GM23338 (cell line): ENCODE results near the gene CAST. TPM values are rescaled to one million over a fixed set of nuclear protein-coding genes. Genes with fewer than 3 reads are reported as not detected.

ENCODE experiments used
- ATAC-seq: fragments of 200-7000 bp; cut with Tn5 transposase; 3 replicates; pipeline ENCODE4 v1.9.1; 2020
- DNase-seq: peaks from one replicate; pipeline ENCODE4 v3.0.0-alpha.2; 2015; ENCODE audit warnings: low spot score
- H2AFZ ChIP-seq: fragments of 200-600 bp; sonication (generic); 2 replicates; pipeline ENCODE4 v1.8.0; 2016; ENCODE audit warnings: antibody characterized with exemption, mild to moderate bottlenecking, moderate library complexity
- H3F3A ChIP-seq: fragments of 200-600 bp; sonication (generic); replicated peaks from 2 replicates; pipeline ENCODE4 v1.8.0; 2017; ENCODE audit warnings: antibody characterized with exemption, mixed run types, low read depth
- H3K27ac ChIP-seq: fragments of 200-600 bp; sonication (generic); 2 replicates; pipeline ENCODE4 v1.6.1; 2016; ENCODE audit warnings: low read depth
- H3K27me3 ChIP-seq: fragments of 200-600 bp; sonication (generic); 2 replicates; pipeline ENCODE4 v1.8.0; 2016; ENCODE audit warnings: mild to moderate bottlenecking, mixed run types, moderate library complexity; ENCODE audit not compliant: insufficient read depth
- H3K36me3 ChIP-seq: fragments of 200-600 bp; sonication (generic); 2 replicates; pipeline ENCODE4 v1.8.0; 2016; ENCODE audit warnings: mild to moderate bottlenecking; ENCODE audit not compliant: insufficient read depth
- H3K4me1 ChIP-seq: fragments of 200-600 bp; sonication (generic); 2 replicates; pipeline ENCODE4 v1.8.0; 2016; ENCODE audit warnings: mild to moderate bottlenecking, moderate library complexity; ENCODE audit not compliant: insufficient read depth
- H3K4me2 ChIP-seq: fragments of 200-600 bp; sonication (generic); 2 replicates; pipeline ENCODE4 v1.7.1; 2017; ENCODE audit warnings: mixed run types
- H3K4me3 ChIP-seq: fragments of 200-600 bp; sonication (generic); 2 replicates; pipeline ENCODE4 v1.6.1; 2016; ENCODE audit warnings: mixed run types
- H3K79me2 ChIP-seq: fragments of 200-600 bp; sonication (generic); replicated peaks from 2 replicates; pipeline ENCODE4 v1.8.0; 2017; ENCODE audit warnings: mild to moderate bottlenecking; ENCODE audit not compliant: insufficient read depth
- H3K9me2 ChIP-seq: fragments of 200-600 bp; sonication (generic); 2 replicates; pipeline ENCODE4 v1.8.0; 2017; ENCODE audit not compliant: insufficient read depth
- H4K20me1 ChIP-seq: fragments of 200-600 bp; sonication (generic); replicated peaks from 2 replicates; pipeline ENCODE4 v1.8.0; 2017; ENCODE audit warnings: mild to moderate bottlenecking; ENCODE audit not compliant: insufficient read depth
- H3K27ac Mint-ChIP-seq: 2 replicates; pipeline ENCODE4 v1.8.0; 2020; ENCODE audit warnings: inconsistent platforms, mild to moderate bottlenecking, moderate library complexity, mixed read lengths
- H3K27me3 Mint-ChIP-seq: 3 replicates; pipeline ENCODE4 v1.8.0; 2022; ENCODE audit warnings: low read depth, mild to moderate bottlenecking, moderate library complexity, mixed read lengths, inconsistent platforms; ENCODE audit not compliant: insufficient read depth, poor library complexity
- H3K36me3 Mint-ChIP-seq: 3 replicates; pipeline ENCODE4 v1.8.0; 2021; ENCODE audit warnings: low read depth, mild to moderate bottlenecking, inconsistent platforms, moderate library complexity, mixed read lengths
- H3K4me1 Mint-ChIP-seq: 3 replicates; pipeline ENCODE4 v1.8.0; 2020; ENCODE audit warnings: mild to moderate bottlenecking, inconsistent platforms, mixed read lengths
- H3K4me3 Mint-ChIP-seq: 3 replicates; pipeline ENCODE4 v1.8.0; 2021; ENCODE audit warnings: moderate library complexity, mild to moderate bottlenecking, inconsistent platforms, mixed read lengths
- H3K9me3 Mint-ChIP-seq: 3 replicates; pipeline ENCODE4 v1.8.0; 2020; ENCODE audit warnings: moderate library complexity, mild to moderate bottlenecking, inconsistent platforms, mixed read lengths
- CREB1 ChIP-seq: fragments of 250-450 bp; sonication (Bioruptor Pico); IDR thresholded peaks from 2 replicates; pipeline ENCODE4 v1.5.0; 2020; ENCODE audit warnings: low read depth, mild to moderate bottlenecking, moderate library complexity
- EZH2 ChIP-seq: fragments of 200-600 bp; sonication (generic); IDR thresholded peaks from one replicate; pipeline ENCODE4 v1.8.0; 2017; ENCODE audit warnings: antibody characterized with exemption, mild to moderate bottlenecking, low read depth; ENCODE audit not compliant: unreplicated experiment
- EZH2phosphoT487 ChIP-seq: fragments of 200-600 bp; sonication (generic); IDR thresholded peaks from one replicate; pipeline ENCODE4 v1.8.1; 2018; ENCODE audit warnings: antibody characterized with exemption; ENCODE audit not compliant: unreplicated experiment
- JUNB ChIP-seq: IDR thresholded peaks from one replicate; pipeline ENCODE4 v1.6.1; 2016; ENCODE audit warnings: antibody characterized with exemption; ENCODE audit not compliant: unreplicated experiment
- NANOG ChIP-seq: IDR thresholded peaks from 2 replicates; pipeline ENCODE4 v1.6.1; 2016; ENCODE audit warnings: antibody characterized with exemption, borderline replicate concordance
- POLR2AphosphoS5 ChIP-seq: IDR thresholded peaks from 2 replicates; pipeline ENCODE4 v1.6.1; 2016; ENCODE audit warnings: antibody characterized with exemption, low read depth
- REST ChIP-seq: IDR thresholded peaks from one replicate; pipeline ENCODE4 v1.6.1; 2018; ENCODE audit warnings: antibody characterized with exemption; ENCODE audit not compliant: unreplicated experiment
- STAT1 ChIP-seq: IDR thresholded peaks from one replicate; pipeline ENCODE4 v1.6.1; 2016; ENCODE audit warnings: antibody characterized with exemption; ENCODE audit not compliant: unreplicated experiment
- ZNF114 ChIP-seq: fragments of 250-450 bp; sonication (Bioruptor Pico); IDR thresholded peaks from 2 replicates; pipeline ENCODE4 v1.5.0; 2020; ENCODE audit warnings: mild to moderate bottlenecking, moderate library complexity
- ZNF331 ChIP-seq: fragments of 250-450 bp; sonication (Bioruptor Pico); IDR thresholded peaks from 2 replicates; pipeline ENCODE4 v1.5.0; 2020; ENCODE audit warnings: low read depth, mild to moderate bottlenecking, moderate library complexity
- ZNF462 ChIP-seq: fragments of 250-450 bp; sonication (Bioruptor Pico); IDR thresholded peaks from 2 replicates; pipeline ENCODE4 v1.5.0; 2020; ENCODE audit warnings: mild to moderate bottlenecking, moderate library complexity
- polyA plus RNA-seq: library from polyadenylated mRNA; unstranded; fragments of >200 nt; fragmentation: Nextera tagmentation; extraction: Ambion mirVana; gene quantifications from 2 replicates; pipeline ENCODE4 v1.2.1, GENCODE V29; 2016
- total RNA-seq: library from RNA; depleted of rRNA; stranded (reverse); fragments of >200 nt; shearing (Covaris generic); gene quantifications from 2 replicates; pipeline ENCODE4 v1.2.3, GENCODE V29; 2014
- TF ChIP-seq, protein P1 (sequence below): IDR thresholded peaks from 2 replicates; pipeline ENCODE4 v1.6.1; 2016; ENCODE audit warnings: antibody characterized with exemption

Gene CAST
- total and polyA plus RNA-seq, 2 experiments from 2014 or later: 37.9 to 57.7 TPM

DNA sequence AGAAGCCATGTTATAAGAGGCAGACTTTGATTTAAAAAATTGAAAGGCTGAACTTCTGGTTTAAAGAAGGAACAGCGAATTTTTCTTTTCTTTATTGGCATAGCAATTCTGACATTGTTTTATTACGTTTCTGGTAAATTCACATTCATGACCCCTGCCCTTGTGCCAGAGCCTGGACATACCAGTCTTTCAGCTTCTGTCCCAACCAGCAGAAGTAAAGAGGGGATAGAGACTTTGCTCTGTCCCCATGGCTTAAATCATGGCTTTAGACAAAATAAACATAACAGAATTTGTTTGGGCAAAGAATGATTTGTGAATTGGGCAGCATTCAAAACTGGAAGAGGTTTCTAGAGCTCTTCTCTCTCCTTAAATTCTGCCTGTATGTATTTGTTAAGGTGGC is 15.3 kb downstream of the CAST start:
- Histone ChIP-seq H3K36me3 (no peaks in the 10 kb centered on the region), H3K4me1 (no peaks in the 10 kb centered on the region; the same call in 1 of the 2 replicates), H3K27ac (no peak overlapping the region), H3K27me3 (no peaks in the 10 kb centered on the region), H3K4me2 (no peak overlapping the region), H3F3A (no peaks in the 10 kb centered on the region), H3K79me2 (no peaks in the 10 kb centered on the region), H3K9me2 (no peaks in the 10 kb centered on the region), H2AFZ (no peak overlapping the region), H4K20me1 (no peaks in the 10 kb centered on the region), H3K4me3 (no peak overlapping the region)
- H3K9me3 Mint-ChIP-seq: no peaks in the 10 kb centered on the region
- TF ChIP-seq ZNF462 (CRISPR knock-in tag) (no peak), EZH2phosphoT487 (no peak), EZH2 (no peak), POLR2AphosphoS5 (no peak), ZNF331 (CRISPR knock-in tag) (no peak), STAT1 (no peak), CREB1 (CRISPR knock-in tag) (no peak), ZNF114 (CRISPR knock-in tag) (no peak), REST (no peak), NANOG (no peak), JUNB (no peak)
- TF ChIP-seq, protein P1, sequence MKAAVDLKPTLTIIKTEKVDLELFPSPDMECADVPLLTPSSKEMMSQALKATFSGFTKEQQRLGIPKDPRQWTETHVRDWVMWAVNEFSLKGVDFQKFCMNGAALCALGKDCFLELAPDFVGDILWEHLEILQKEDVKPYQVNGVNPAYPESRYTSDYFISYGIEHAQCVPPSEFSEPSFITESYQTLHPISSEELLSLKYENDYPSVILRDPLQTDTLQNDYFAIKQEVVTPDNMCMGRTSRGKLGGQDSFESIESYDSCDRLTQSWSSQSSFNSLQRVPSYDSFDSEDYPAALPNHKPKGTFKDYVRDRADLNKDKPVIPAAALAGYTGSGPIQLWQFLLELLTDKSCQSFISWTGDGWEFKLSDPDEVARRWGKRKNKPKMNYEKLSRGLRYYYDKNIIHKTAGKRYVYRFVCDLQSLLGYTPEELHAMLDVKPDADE: no peak
- no peaks in the 10 kb centered on the region; the same call in 2 of the 3 replicates for H3K4me1 Mint-ChIP-seq
- H3K36me3 Mint-ChIP-seq: no peaks in the 10 kb centered on the region
- no peak overlapping the region; the same call in 1 of the 2 replicates for H3K27ac Mint-ChIP-seq
- DNase-seq: no peak
- ATAC-seq: no peak
- no peak overlapping the region for H3K4me3 Mint-ChIP-seq
- H3K27me3 Mint-ChIP-seq: peaks cover 2% of the 10 kb centered on the region
